ENCODE measurements around the gene ITPR3. TPM values are rescaled to one million over a fixed set of nuclear protein-coding genes. Genes with fewer than 3 reads are reported as not detected.

The ITPR3 gene
- total RNA-seq, 1 experiment from 2014 or later = 86.9 TPM

GRCh38 chr6:33729059-33729458 lies 107.9 kb downstream of the ITPR3 start:
- intact Hi-C loops (cut with micrococcal nuclease) = no loop called here
- no peaks in the 10 kb centered on the region for H3K4me1 Mint-ChIP-seq (ENCODE audit: insufficient read depth, unreplicated experiment)
- peaks cover 14% of the 10 kb centered on the region for H3K27me3 Mint-ChIP-seq (ENCODE audit: insufficient read depth, unreplicated experiment)
- H3K27ac Mint-ChIP-seq (ENCODE audit: low read depth, unreplicated experiment) = no peak overlapping the region
- H3K9me3 Mint-ChIP-seq (ENCODE audit: unreplicated experiment) = no peaks in the 10 kb centered on the region
- no peak overlapping the region for H3K4me3 Mint-ChIP-seq (ENCODE audit: unreplicated experiment)
- DNase-seq (ENCODE audit: unreplicated experiment) = no peak
- ChIA-PET POLR2A (no interaction called here), CTCF (interaction anchor here (0.6 to 1.7 kb wide), 2 partner anchors 28 to 42 kb away, joined by 3 read pairs; no protein-coding TSS in a partner anchor)
- TF ChIP-seq, protein P1, sequence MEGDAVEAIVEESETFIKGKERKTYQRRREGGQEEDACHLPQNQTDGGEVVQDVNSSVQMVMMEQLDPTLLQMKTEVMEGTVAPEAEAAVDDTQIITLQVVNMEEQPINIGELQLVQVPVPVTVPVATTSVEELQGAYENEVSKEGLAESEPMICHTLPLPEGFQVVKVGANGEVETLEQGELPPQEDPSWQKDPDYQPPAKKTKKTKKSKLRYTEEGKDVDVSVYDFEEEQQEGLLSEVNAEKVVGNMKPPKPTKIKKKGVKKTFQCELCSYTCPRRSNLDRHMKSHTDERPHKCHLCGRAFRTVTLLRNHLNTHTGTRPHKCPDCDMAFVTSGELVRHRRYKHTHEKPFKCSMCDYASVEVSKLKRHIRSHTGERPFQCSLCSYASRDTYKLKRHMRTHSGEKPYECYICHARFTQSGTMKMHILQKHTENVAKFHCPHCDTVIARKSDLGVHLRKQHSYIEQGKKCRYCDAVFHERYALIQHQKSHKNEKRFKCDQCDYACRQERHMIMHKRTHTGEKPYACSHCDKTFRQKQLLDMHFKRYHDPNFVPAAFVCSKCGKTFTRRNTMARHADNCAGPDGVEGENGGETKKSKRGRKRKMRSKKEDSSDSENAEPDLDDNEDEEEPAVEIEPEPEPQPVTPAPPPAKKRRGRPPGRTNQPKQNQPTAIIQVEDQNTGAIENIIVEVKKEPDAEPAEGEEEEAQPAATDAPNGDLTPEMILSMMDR (IDR thresholded peaks at IDR 0.05; ENCODE audit: unreplicated experiment) = no peak
- peaks cover 4% of the 10 kb centered on the region for H3K36me3 Mint-ChIP-seq (ENCODE audit: insufficient read depth, unreplicated experiment)
- no TSS peak for BruUV-seq (replicated peaks)

DNA sequence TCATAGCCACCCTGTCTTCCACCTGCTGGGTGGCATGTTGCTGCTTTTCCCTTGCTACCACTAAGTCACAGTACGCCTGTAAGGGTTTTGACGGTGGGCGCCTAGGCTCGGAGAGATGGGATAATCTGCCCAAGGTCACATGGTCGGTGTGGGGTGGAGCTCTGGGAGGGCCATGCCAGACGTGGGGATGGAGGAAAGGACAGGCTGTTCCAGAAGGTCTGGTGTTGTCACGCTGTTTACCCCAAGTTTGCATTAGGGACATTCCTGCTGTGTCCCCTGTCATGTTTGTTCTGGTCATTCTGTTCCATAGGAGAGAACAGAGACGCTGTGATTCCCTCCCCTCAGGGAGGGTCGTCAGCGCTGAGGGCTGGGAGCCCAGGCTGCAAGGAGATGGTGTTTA lies 109.5 kb downstream of the ITPR3 start:
- ChIA-PET CTCF (interaction anchor here (1.6 to 1.7 kb wide), 2 partner anchors 15 to 41 kb away, joined by 3 to 6 read pairs; no protein-coding TSS in a partner anchor), POLR2A (no interaction called here)
- TF ChIP-seq, protein P1 (IDR thresholded peaks at IDR 0.05; ENCODE audit: unreplicated experiment) = no peak
- Mint-ChIP-seq H3K27me3 (ENCODE audit: insufficient read depth, unreplicated experiment) (no peaks in the 10 kb centered on the region), H3K4me3 (ENCODE audit: unreplicated experiment) (no peak overlapping the region), H3K4me1 (ENCODE audit: insufficient read depth, unreplicated experiment) (no peaks in the 10 kb centered on the region), H3K9me3 (ENCODE audit: unreplicated experiment) (no peaks in the 10 kb centered on the region), H3K27ac (ENCODE audit: low read depth, unreplicated experiment) (no peak overlapping the region), H3K36me3 (ENCODE audit: insufficient read depth, unreplicated experiment) (peaks cover 4% of the 10 kb centered on the region)
- BruUV-seq (replicated peaks) = no TSS peak
- intact Hi-C loops (cut with micrococcal nuclease) = no loop called here
- no peak for DNase-seq (ENCODE audit: unreplicated experiment)

DNA sequence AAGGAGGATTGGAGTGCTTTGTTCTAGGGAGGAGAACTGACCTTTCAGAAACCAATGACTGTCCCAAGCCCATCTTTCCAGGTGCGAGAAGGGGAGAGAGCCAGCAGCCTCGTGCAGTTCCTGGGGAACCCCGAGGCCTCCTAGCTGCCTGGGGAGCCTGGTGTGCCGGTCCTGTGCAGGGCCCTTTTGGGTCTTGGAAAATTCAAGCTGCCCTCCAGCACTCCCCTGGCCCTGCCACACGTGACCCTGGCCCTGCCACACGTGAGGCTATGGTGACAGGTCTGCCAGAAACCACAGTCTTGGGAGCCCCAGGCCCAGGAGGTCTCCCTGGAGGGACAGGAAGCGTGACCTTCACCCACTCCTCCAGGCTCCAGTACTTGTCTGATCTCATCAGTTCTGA lies 109.9 kb downstream of the ITPR3 start:
- ChIA-PET POLR2A (no interaction called here), CTCF (interaction anchor here (1.6 kb wide), 1 partner anchor 15 kb away, joined by 6 read pairs; no protein-coding TSS in a partner anchor)
- Mint-ChIP-seq H3K4me3 (ENCODE audit: unreplicated experiment) (no peak overlapping the region), H3K27me3 (ENCODE audit: insufficient read depth, unreplicated experiment) (no peaks in the 10 kb centered on the region), H3K9me3 (ENCODE audit: unreplicated experiment) (no peaks in the 10 kb centered on the region), H3K27ac (ENCODE audit: low read depth, unreplicated experiment) (no peak overlapping the region), H3K4me1 (ENCODE audit: insufficient read depth, unreplicated experiment) (no peaks in the 10 kb centered on the region), H3K36me3 (ENCODE audit: insufficient read depth, unreplicated experiment) (peaks cover 4% of the 10 kb centered on the region)
- TF ChIP-seq, protein P1 (IDR thresholded peaks at IDR 0.05; ENCODE audit: unreplicated experiment) = no peak
- BruUV-seq (replicated peaks) = no TSS peak
- DNase-seq (ENCODE audit: unreplicated experiment) = no peak
- intact Hi-C loops (cut with micrococcal nuclease) = no loop called here

DNA sequence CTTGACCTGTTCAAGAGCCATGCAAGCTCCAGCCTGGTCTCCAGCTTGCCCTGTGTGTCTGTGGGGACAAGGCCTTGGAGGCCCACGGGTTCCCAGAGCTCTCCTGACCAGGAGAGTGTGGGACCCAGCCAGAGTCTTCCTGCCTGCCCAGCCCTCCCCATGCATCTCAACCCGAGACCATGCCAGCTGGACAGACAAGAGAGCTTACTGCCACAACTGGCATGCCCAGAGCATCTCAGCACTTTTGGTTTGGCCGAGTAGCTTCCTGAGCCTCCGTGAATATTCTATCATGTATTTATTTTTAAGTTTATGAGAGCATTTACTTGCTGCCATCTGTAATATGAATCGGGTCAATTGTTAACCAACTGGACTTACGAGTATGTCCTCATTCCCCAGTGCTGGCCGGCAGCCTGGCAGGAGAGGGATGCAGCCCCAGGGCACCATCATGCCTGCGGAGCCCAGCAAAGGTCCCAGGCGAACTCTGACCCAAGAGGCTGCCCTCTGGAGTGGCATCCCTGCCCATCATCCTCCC lies 110.7 kb downstream of the ITPR3 start:
- DNase-seq (ENCODE audit: unreplicated experiment) = no peak
- TF ChIP-seq, protein P1 (IDR thresholded peaks at IDR 0.05; ENCODE audit: unreplicated experiment) = no peak
- H3K27ac Mint-ChIP-seq (ENCODE audit: low read depth, unreplicated experiment) = no peak overlapping the region
- peaks cover 4% of the 10 kb centered on the region for H3K36me3 Mint-ChIP-seq (ENCODE audit: insufficient read depth, unreplicated experiment)
- H3K9me3 Mint-ChIP-seq (ENCODE audit: unreplicated experiment) = no peaks in the 10 kb centered on the region
- POLR2A ChIA-PET = no interaction called here
- intact Hi-C loops (cut with micrococcal nuclease) = no loop called here
- no TSS peak for BruUV-seq (replicated peaks)
- H3K27me3 Mint-ChIP-seq (ENCODE audit: insufficient read depth, unreplicated experiment) = no peaks in the 10 kb centered on the region
- H3K4me1 Mint-ChIP-seq (ENCODE audit: insufficient read depth, unreplicated experiment) = no peaks in the 10 kb centered on the region
- CTCF ChIA-PET = interaction anchor here (0.6 to 1.6 kb wide), 2 partner anchors 14 to 29 kb away, joined by 3 to 6 read pairs; no protein-coding TSS in a partner anchor
- H3K4me3 Mint-ChIP-seq (ENCODE audit: unreplicated experiment) = no peak overlapping the region

All from MCF 10A (cell line).